Dermis microvascular lymphatic vessel endothelial cell (primary cell): Measurements from ENCODE around the gene HNF4A. TPM values are rescaled to one million over a fixed set of nuclear protein-coding genes. Genes with fewer than 3 reads are reported as not detected.

Experiments
- DNase-seq, 2 donors: peaks; one replicate each; pipeline versions ENCODE4 v3.0.0 to v3.0.0-alpha.2; 2010; ENCODE audit warnings: low read depth in 2 of 2
- total RNA-seq: library from RNA; depleted of rRNA; stranded (reverse); fragments of >200 nt; gene quantifications from 2 replicates; pipeline ENCODE4 v1.2.1, GENCODE V29; 2014

Gene HNF4A
- total RNA-seq, 1 donor from 2014 or later, result not detected

DNA sequence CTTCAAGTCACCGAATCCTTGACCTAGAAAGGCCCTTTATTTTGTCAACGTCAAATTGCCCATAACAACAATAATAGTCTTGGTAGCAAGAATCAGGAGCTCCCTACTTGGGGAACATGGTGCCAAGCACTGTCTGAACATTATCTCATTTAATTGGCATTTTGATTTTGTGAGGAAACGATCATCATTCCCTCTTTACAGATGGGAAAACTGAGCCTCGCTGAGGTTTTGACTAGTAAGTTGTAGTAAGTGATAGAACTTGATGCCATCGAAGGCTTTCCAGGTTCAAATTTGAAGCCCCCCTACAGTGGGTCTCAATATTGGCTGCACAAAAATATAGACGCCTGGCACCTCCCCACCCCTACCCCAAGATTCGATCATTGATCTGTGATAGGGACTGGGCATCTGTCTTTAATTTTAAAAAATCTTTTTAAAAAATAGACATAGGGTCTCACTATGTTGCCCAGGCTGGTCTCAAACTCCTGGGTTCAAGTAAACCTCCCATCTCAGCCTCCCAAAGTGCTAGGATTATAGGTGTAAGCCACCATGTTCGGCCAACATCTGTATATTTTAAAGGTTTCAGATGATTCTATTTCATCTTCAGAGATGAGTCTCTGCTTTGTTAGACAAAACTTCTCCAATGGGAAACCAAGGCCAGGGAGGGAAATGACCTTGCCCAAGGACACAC is 36.7 kb downstream of the HNF4A start:
- no peak for DNase-seq

GRCh38 chr20:44392776-44393607 is 37.5 kb downstream of the HNF4A start:
- no peak for DNase-seq

DNA sequence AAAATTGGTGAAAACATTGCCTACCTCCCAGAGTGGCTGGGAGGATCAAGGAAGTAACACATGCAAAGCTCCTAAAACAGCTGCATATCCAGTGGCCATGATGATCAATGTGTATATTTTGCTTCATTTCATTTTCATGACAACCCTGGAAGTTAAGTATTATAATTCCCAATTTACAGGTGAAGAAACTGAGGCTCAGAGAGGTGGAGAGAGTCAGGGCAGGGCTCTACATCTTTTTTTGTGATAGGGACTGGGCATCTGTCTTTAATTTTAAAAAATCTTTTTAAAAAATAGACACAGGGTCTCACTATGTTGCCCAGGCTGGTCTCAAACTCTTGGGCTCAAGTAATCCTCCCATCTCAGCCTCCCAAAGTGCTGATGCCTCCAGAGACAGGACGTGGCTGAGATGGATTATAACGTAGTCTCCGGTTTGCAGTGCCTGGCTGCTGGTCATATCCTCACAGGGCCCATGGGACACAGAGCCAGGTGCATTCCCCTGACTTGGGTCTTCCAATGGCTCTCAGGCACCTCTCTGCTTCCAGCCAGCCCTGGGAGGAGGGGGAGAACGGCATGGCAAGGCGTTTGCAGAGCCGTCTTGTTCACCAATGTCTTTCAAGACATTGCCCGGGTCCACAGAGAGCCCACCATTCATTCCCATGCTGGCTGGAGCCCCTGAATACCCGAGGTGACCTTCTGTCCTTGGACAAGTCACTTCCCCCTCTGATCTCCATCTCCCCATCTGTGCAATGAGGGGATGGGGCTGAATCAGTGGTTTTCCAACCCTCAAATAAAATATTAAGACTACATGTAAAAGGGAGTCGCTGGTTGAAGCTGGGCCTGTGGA is 38.3 kb downstream of the HNF4A start:
- DNase-seq, result no peak

GRCh38 chr20:44394452-44394701 is 38.9 kb downstream of the HNF4A start:
- DNase-seq, result no peak

GRCh38 chr20:44394702-44395460 is 39.4 kb downstream of the HNF4A start:
- DNase-seq, result no peak

- no peak for DNase-seq
Measured at GRCh38 chr20:44395461-44396340, 40.2 kb downstream of the HNF4A start.

- DNase-seq, result no peak
Measured at GRCh38 chr20:44396369-44397130, 41.1 kb downstream of the HNF4A start.

GRCh38 chr20:44398335-44398734 is 42.8 kb downstream of the HNF4A start:
- no peak for DNase-seq

DNA sequence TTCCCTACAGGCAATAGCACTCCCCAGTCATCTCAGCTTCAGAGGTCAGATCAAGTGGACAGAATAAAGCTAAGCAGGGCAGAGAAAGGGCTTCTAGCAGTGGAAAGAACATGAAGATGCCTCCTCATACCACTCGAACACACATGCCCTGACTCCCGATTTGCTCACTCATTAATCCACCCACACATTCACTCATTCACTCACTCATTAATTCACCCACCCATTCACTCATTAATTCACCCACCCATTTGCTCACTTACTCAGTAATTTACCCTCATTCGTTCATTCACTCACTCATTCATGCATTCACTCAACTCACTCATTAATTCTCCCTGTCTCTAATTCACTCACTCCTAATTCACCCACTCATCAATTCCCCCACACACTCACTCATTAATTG is 43.9 kb downstream of the HNF4A start:
- DNase-seq, result no peak

- DNase-seq, result no peak
Measured at GRCh38 chr20:44400671-44400969, 45.1 kb downstream of the HNF4A start.

GRCh38 chr20:44400970-44401769 is 45.7 kb downstream of the HNF4A start:
- DNase-seq, result no peak

DNA sequence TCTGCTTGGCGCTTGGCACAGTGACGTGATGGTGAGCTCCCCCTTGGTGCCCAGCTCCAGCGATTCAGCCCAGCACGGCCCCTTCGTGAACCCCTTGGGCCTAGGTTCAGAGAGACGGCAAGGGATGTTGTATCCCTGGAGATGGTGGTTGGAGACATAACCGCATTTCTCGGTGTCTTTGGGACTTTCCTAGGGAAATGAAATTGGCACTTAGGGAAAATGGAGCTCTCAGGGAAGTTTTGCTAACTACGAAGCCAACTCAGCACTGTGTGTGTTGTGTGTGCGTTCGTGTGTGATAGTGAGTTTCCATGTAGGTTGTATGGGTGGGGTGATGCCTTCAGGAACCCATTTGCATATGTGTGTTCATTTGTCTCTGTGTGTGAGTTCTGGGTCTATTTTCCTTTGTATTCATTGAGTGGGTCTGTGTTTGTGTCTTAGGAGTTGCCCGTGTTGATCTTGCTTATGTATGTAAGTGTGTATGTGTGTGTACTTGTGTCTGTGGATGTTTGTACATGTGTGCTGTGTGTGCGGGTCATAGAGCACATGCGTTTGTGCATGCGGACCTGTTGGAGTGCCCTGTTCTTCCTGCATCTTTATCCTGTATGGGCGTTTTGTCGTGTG is 46.4 kb downstream of the HNF4A start:
- no peak for DNase-seq

DNA sequence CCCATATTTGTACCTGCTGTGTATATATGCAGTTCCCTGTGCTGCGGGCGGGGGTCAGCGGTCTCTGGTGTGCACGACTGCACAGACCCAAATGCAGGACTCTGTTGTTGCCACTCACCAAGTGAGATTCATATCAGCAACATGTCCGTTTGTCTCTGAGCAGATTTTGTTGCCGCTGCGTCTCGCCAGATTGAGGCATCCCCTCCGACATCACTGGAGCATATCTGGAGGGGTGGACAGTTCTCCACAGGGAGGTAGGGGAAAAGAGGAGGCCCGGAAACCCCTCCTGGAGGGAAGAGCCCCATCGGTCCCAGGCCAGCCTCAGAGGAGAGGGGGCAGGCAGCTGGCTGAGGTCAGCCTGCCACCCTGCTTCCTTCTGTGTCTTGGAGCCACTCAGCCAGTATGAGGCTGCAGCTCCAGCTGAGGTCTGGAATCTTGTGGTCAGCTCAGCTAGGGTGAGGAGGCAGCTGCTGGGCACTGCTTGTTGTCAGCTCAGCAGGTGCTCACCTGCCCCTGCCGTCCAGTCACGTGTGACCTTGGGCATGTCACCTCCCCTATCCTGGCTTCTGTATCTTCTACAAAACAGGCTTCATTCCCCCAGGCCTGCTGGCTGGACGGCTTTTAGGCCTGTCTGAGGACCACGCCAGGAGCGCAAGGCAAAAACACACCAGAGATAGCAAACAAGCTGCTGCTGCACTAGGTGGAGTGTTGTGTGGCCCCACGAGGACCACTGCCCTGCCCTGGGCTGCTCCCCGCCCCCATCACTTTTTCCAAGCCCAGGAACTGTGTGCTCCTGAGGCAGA is 47.1 kb downstream of the HNF4A start:
- DNase-seq, result no peak

GRCh38 chr20:44403194-44404112 is 48.0 kb downstream of the HNF4A start:
- DNase-seq, result no peak

DNA sequence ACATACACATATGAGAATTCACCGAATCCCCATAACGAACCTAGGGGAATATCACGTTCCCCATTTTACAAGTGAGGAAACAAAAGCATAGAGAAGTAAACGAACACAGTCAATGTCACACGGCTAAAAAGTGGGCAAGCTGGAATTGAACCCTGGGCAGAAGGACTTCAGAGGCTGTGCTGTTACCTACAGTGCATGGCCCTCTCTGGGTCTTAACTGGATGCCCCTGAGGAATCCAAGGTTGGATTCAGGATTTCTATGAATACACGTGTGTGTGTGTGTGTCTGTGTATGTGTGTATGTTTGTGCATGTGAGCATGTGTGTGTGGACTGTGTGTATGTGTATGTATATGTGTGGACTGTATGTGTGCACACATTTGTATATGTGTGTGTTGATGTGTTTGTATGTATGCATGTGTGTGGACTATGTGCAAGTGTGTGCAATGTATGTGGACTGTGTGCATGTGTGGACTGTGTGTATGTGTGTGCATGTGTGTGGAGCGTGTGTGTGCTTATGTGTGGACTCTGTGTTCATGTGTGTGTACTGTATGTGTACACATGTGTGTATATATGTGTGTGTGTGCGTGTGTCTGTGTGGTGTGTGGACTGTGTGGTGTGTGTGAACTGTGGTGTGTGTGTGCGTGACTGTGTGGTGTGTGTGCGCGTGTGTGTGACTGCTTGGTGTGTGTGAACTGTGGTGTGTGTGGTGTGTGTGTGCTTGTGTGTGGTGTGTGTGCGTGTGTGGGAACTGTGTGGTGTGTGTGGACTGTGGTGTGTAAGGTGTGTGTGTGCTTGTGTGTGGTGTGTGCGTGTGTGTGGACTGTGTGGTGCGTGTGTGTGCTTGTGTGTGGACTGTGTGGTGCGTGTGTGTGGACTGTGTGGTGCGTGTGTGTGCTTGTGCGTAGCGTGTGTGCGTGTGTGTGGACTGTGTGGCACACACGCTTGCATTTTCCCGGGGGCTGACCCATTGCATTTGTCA is 49.0 kb downstream of the HNF4A start:
- DNase-seq, result no peak

GRCh38 chr20:44405257-44405656 is 49.8 kb downstream of the HNF4A start:
- no peak for DNase-seq
